HepG2 (cell line): ENCODE results near the gene CPLANE2. TPM values are rescaled to one million over a fixed set of nuclear protein-coding genes. Genes with fewer than 3 reads are reported as not detected.
A peak's percentile ranks its signal among the peaks of the same experiment; 100 is the strongest.

Source experiments
- ATAC-seq: fragments of 200-7000 bp; cut with Tn5 transposase; 3 replicates; pipeline ENCODE4 v1.9.1; 2020; ENCODE audit warnings: mild to moderate bottlenecking, moderate library complexity
- BruUV-seq: library from RNA; stranded (reverse); fragments of 400-500 nt; replicated peaks from 2 replicates; lab custom pipeline; 2021; lab: Mats Ljungman, UMichigan
- CTCF ChIA-PET: fragments of 300-600 bp; formaldehyde crosslinking; extraction: SDS; loops from one replicate; lab custom pipeline; 2021; ENCODE audit warnings: low total read pairs, inconsistent platforms, low intra/inter-chr PET ratio; lab: Yijun Ruan, JAX
- POLR2A ChIA-PET: fragments of 350-600 bp; sonication (Branson Sonifier 250); formaldehyde crosslinking; loops from one replicate; lab custom pipeline; 2020; ENCODE audit warnings: antibody characterized with exemption, inconsistent platforms; lab: Yijun Ruan, JAX
- DNase-seq: peaks from one replicate; pipeline ENCODE4 v3.0.0-alpha.2; 2015; ENCODE audit warnings: low spot score
- FAIRE-seq: peaks from 3 replicates; lab custom pipeline; 2011; peaks lifted over from hg19 to GRCh38; lab: Jason Lieb, UNC
- H2AFZ ChIP-seq: one replicate; pipeline ENCODE4 v1.6.1; 2011; ENCODE audit warnings: low read length, inconsistent platforms
- H3K27ac ChIP-seq: fragments of 300-600 bp; 3 replicates; pipeline ENCODE4 v1.8.0; 2011; ENCODE audit warnings: mixed run types, mild to moderate bottlenecking, mixed read lengths, low read length, inconsistent platforms; ENCODE audit not compliant: insufficient read depth; ENCODE audit errors: extremely low read length
- H3K27me3 ChIP-seq, 2 experiments: fragments of 200-600 bp in 1 of 2; 2 replicates in 1 of 2; 3 replicates in 1 of 2; pipeline versions ENCODE4 v1.6.0 to v1.8.0; 2011; ENCODE audit warnings: low read length in 2 of 2, mild to moderate bottlenecking in 2 of 2, moderate library complexity in 2 of 2, inconsistent platforms in 1 of 2; ENCODE audit not compliant: insufficient read depth in 2 of 2, control insufficient read depth in 1 of 2
- H3K36me3 ChIP-seq, 2 experiments: fragments of 200-600 bp in 1 of 2; replicated peaks in 1 of 2; 2 replicates in 1 of 2; 3 replicates in 1 of 2; pipeline versions ENCODE4 v1.5.1 to v1.8.0; 2011; ENCODE audit warnings: low read length in 2 of 2, inconsistent platforms in 1 of 2; ENCODE audit not compliant: insufficient read depth in 2 of 2, control insufficient read depth in 1 of 2
- H3K4me1 ChIP-seq: 2 replicates; pipeline ENCODE4 v1.5.1; 2012; ENCODE audit warnings: low read length, inconsistent platforms; ENCODE audit not compliant: insufficient read depth
- H3K4me2 ChIP-seq: 2 replicates; pipeline ENCODE4 v1.6.0; 2011; ENCODE audit warnings: low read depth, low read length, inconsistent platforms
- H3K4me3 ChIP-seq, 3 experiments: fragments of 200-600 bp in 1 of 3; sonication (generic), shearing (Covaris generic) in 1 of 3; replicated peaks in 1 of 3; 2 replicates each; pipeline ENCODE4 v1.5.1; 2011 to 2016; ENCODE audit warnings: low read length in 3 of 3, inconsistent platforms in 2 of 3, low read depth in 2 of 3, mild to moderate bottlenecking in 2 of 3, control low read depth in 1 of 3, mixed read lengths in 1 of 3; ENCODE audit not compliant: insufficient read depth in 1 of 3
- H3K79me2 ChIP-seq: one replicate; pipeline ENCODE4 v1.6.1; 2011; ENCODE audit warnings: low read length, inconsistent platforms; ENCODE audit not compliant: insufficient read depth
- H3K9ac ChIP-seq: 2 replicates; pipeline ENCODE4 v1.6.0; 2011; ENCODE audit warnings: mild to moderate bottlenecking, low read depth, low read length, inconsistent platforms; ENCODE audit not compliant: insufficient read depth
- H3K9me3 ChIP-seq: 2 replicates; pipeline ENCODE4 v1.5.1; 2012; ENCODE audit warnings: mild to moderate bottlenecking, low read length
- H4K20me1 ChIP-seq: 2 replicates; pipeline ENCODE4 v1.6.0; 2011; ENCODE audit warnings: inconsistent platforms, mild to moderate bottlenecking, low read length, moderate library complexity; ENCODE audit not compliant: insufficient read depth
- HIVEP1 ChIP-seq: sonication (generic); formaldehyde crosslinking; IDR thresholded peaks from 2 replicates; pipeline ENCODE4 v1.4.0; 2020; ENCODE audit warnings: mild to moderate bottlenecking, missing genetic modification reagents
- HNRNPL ChIP-seq: fragments of 200-400 bp; formaldehyde crosslinking; IDR thresholded peaks from 2 replicates; pipeline ENCODE4 v1.6.1; 2017; ENCODE audit warnings: mild to moderate bottlenecking, low read depth, low read length
- PATZ1 ChIP-seq: sonication (generic); formaldehyde crosslinking; IDR thresholded peaks from 2 replicates; pipeline ENCODE4 v1.4.0; 2020; ENCODE audit warnings: missing genetic modification reagents
- RERE ChIP-seq: IDR thresholded peaks from 2 replicates; pipeline ENCODE4 v1.6.1; 2016; ENCODE audit warnings: low read depth, missing genetic modification reagents, missing compliant biosample characterization
- TFAP4 ChIP-seq: sonication (generic); IDR thresholded peaks from 2 replicates; pipeline ENCODE4 v1.6.1; 2016; ENCODE audit warnings: low read depth, borderline replicate concordance
- ZNF430 ChIP-seq: sonication (generic); formaldehyde crosslinking; IDR thresholded peaks from 2 replicates; pipeline ENCODE4 v1.9.0; 2021; ENCODE audit warnings: mild to moderate bottlenecking, missing genetic modification reagents
- ZNF768 ChIP-seq: sonication (generic); formaldehyde crosslinking; IDR thresholded peaks from 2 replicates; pipeline ENCODE4 v1.4.0; 2020; ENCODE audit warnings: missing genetic modification reagents
- WGBS: methylation state at CpG from one replicate; pipeline ENCODE4 v1.1.6; 2017; ENCODE audit warnings: low lambda C conversion rate; 5-methylcytosine and 5-hydroxymethylcytosine counted together
- in situ Hi-C: cut with HindIII; loops from 2 replicates; pipeline ENCODE4 v1.10.0; 2017; ENCODE audit warnings: low pct_unique_long_range_greater_than_20kb; ENCODE audit not compliant: extremely low pct_ligation_motif_present
- intact Hi-C: fragments of 100-400 bp; cut with micrococcal nuclease; formaldehyde crosslinking; loops from one replicate; pipeline ENCODE4 v1.10.0; 2022; ENCODE audit not compliant: unreplicated experiment
- polyA plus RNA-seq, 8 experiments: library from polyadenylated mRNA; depleted of rRNA in 3 of 8; stranded (reverse) in 7 of 8; unstranded in 1 of 8; fragments of >200 nt; fragmentation: Illumina TruSeq in 4 of 8; extraction: Trizol in 4 of 8; gene quantifications; 2 replicates each; pipeline versions ENCODE4 v1.2.1 to v1.2.3, GENCODE V29; 2011 to 2016; ENCODE audit warnings: low read depth in 4 of 8, missing spikeins in 1 of 8, mixed read lengths in 1 of 8; ENCODE audit not compliant: insufficient read depth in 1 of 8
- total RNA-seq, 5 experiments: library from RNA; depleted of rRNA; stranded (reverse); fragments of >200 nt; fragmentation: Illumina TruSeq; extraction: Trizol; gene quantifications; 2 replicates each; pipeline ENCODE4 v1.2.3, GENCODE V29; 2016; ENCODE audit warnings: low read depth in 1 of 5

The CPLANE2 gene
- total and polyA plus RNA-seq, 2 of the 13 experiments (the other 11 are each of a cell fraction or from before 2014, with no cell fraction given): 0.29 to 1.6 TPM

DNA sequence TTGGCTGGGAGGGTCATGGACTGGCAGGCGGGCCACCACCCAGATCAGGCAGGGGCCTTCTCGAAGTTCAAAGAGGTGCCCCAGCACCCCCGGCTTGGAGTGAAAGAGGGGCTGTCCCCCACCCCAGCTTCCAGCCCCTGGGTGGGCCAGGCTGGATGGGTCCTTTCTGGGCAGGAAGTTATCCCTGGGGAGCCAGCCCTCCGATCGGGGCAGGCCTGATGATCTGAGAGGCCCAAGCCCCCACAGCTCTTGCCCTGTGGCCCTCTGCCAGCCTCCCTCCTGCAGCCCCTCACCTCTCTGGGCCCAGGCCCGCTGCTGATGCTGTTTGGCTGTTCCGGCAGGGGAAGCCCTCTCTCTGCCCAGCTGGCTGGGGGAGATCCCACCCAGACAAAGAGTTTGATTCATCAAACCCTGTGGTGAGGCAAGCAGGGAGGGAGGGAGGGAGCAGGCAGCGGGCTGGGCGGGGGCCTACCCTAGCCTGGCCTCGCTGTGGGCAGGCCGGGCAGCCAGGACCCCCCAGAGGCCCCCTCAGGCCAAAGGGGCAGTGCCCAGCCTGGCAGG lies 27.1 kb downstream of the CPLANE2 start:
- Histone ChIP-seq H2AFZ (no peak overlapping the region), H3K4me3 (no peak overlapping the region), H3K27me3 (peaks cover 9 to 41% of the 10 kb centered on the region in 2 experiments; a peak in 3 of 5 replicates), H3K9me3 (no peaks in the 10 kb centered on the region), H3K4me1 (peaks cover 54% of the 10 kb centered on the region), H4K20me1 (no peaks in the 10 kb centered on the region), H3K27ac (no peak overlapping the region), H3K79me2 (no peaks in the 10 kb centered on the region), H3K4me2 (0 out of 2 replicates have a peak overlapping the region, but pooled peaks have one; percentile 19), H3K9ac (no peak overlapping the region), H3K36me3 (no peaks in the 10 kb centered on the region)
- 13% methylated on average over 9 of the region's 11 CpGs for WGBS
- ChIA-PET CTCF (no interaction called here), POLR2A (no interaction called here)
- ATAC-seq (no peak), DNase-seq (no peak), FAIRE-seq (no peak)
- intact Hi-C loops: no loop called here
- TF ChIP-seq HNRNPL: peak; percentile 65
- TF ChIP-seq ZNF768 (CRISPR knock-in tag): peak; percentile 28; the same call in 1 of the 2 replicates
- TF ChIP-seq ZNF430 (CRISPR knock-in tag): no peak
- 0 out of 2 replicates have a peak, but pooled peaks have one; percentile 9 for TF ChIP-seq PATZ1
- TF ChIP-seq RERE (CRISPR knock-in tag): no peak
- TF ChIP-seq TFAP4: peak; percentile 28; the same call in 1 of the 2 replicates
- peak; percentile 53; the same call in 1 of the 2 replicates for TF ChIP-seq HIVEP1 (CRISPR knock-in tag)
- BruUV-seq: no TSS peak
- in situ Hi-C loops: loop anchor here (5.0 kb wide), 1 partner anchor 32 kb away; no protein-coding TSS in a partner anchor
